MM.1S (cell line): ENCODE data around the gene ROBO2.

Source experiments
- CTCF ChIP-seq: fragments of 300-600 bp; sonication (generic); IDR thresholded peaks from 2 replicates; pipeline ENCODE4 v1.5.1; 2016; ENCODE audit warnings: antibody characterized with exemption, low read length, mixed read lengths
- EZH2 ChIP-seq: fragments of 300-600 bp; sonication (generic); optimal IDR thresholded peaks from 2 replicates; pipeline ENCODE3; 2017; ENCODE audit warnings: low read depth, mild to moderate bottlenecking, antibody characterized with exemption, low read length, mixed read lengths

- no peak for TF ChIP-seq CTCF
- TF ChIP-seq EZH2, result no peak
These were observed 208.5 kb downstream of the ROBO2 start for GRCh38 chr3:77248420-77248819.
